Kidney epithelial cell (primary cell): Measurements from ENCODE around the gene ANP32A. TPM values are rescaled to one million over a fixed set of nuclear protein-coding genes. Genes with fewer than 3 reads are reported as not detected.

Source experiments
- DNase-seq: peaks from one replicate; pipeline ENCODE4 v3.0.0-alpha.2; 2010; ENCODE audit warnings: low read depth
- H3K27me3 ChIP-seq: 2 replicates; pipeline ENCODE4 v1.6.0; 2011; ENCODE audit warnings: low read length; ENCODE audit not compliant: control insufficient read depth, insufficient read depth
- H3K36me3 ChIP-seq: 2 replicates; pipeline ENCODE4 v1.5.1; 2011; ENCODE audit warnings: low read length; ENCODE audit not compliant: control insufficient read depth, insufficient read depth
- H3K4me3 ChIP-seq: 2 replicates; pipeline ENCODE4 v1.5.1; 2011; ENCODE audit warnings: low read depth, mild to moderate bottlenecking, control low read depth, low read length
- CTCF ChIP-seq: IDR thresholded peaks from 2 replicates; pipeline ENCODE4 v1.5.1; 2011; ENCODE audit warnings: mild to moderate bottlenecking, moderate library complexity, low read length, control low read depth, inconsistent platforms; ENCODE audit not compliant: insufficient read depth, poor library complexity, severe bottlenecking
- total RNA-seq: library from RNA; depleted of rRNA; stranded (reverse); fragments of >200 nt; gene quantifications from 2 replicates; pipeline ENCODE4 v1.2.3, GENCODE V29; 2015

Gene ANP32A
- total RNA-seq, 1 donor from 2014 or later = 46.8 TPM

- Histone ChIP-seq H3K36me3 (peaks cover 2% of the 10 kb centered on the region), H3K4me3 (no peak overlapping the region), H3K27me3 (no peaks in the 10 kb centered on the region)
- no peak for TF ChIP-seq CTCF
- no peak for DNase-seq
Measured at GRCh38 chr15:68781766-68782588, 38.7 kb downstream of the ANP32A start.

- no peak overlapping the region for H3K4me3 ChIP-seq
Measured at GRCh38 chr15:68781217-68781616, 39.5 kb downstream of the ANP32A start.

GRCh38 chr15:68778876-68779275 lies 41.8 kb downstream of the ANP32A start:
- H3K4me3 ChIP-seq = no peak overlapping the region
- peaks cover 2% of the 10 kb centered on the region for H3K36me3 ChIP-seq

More at GRCh38 chr15:68781217-68781616, 39.5 kb downstream of the ANP32A start:
- Histone ChIP-seq H3K36me3 (peaks cover 2% of the 10 kb centered on the region), H3K27me3 (no peaks in the 10 kb centered on the region)
- no peak for TF ChIP-seq CTCF
- DNase-seq = no peak

GRCh38 chr15:68776477-68777270 lies 44.0 kb downstream of the ANP32A start:
- Histone ChIP-seq H3K36me3 (no peaks in the 10 kb centered on the region), H3K4me3 (no peak overlapping the region), H3K27me3 (no peaks in the 10 kb centered on the region)
- DNase-seq = no peak
- no peak for TF ChIP-seq CTCF

More at GRCh38 chr15:68778876-68779275, 41.8 kb downstream of the ANP32A start:
- no peaks in the 10 kb centered on the region for H3K27me3 ChIP-seq
- no peak for TF ChIP-seq CTCF
- DNase-seq = no peak

- Histone ChIP-seq H3K36me3 (no peaks in the 10 kb centered on the region), H3K4me3 (no peak overlapping the region), H3K27me3 (no peaks in the 10 kb centered on the region)
- no peak for DNase-seq
- no peak for TF ChIP-seq CTCF
Measured at GRCh38 chr15:68775671-68776476, 44.8 kb downstream of the ANP32A start.
